Right forelimb (tissue), 1 donor: Measurements from ENCODE around the gene CABLES1.
A peak's percentile ranks its signal among the peaks of the same experiment; 100 is the strongest.

Source experiments
- DNase-seq: peaks from one replicate; pipeline ENCODE4 v3.0.0-alpha.2; 2018

Gene CABLES1

GRCh38 chr18:23114171-23114881, 21.0 kb upstream of the CABLES1 start:
- DNase-seq = no peak

DNA sequence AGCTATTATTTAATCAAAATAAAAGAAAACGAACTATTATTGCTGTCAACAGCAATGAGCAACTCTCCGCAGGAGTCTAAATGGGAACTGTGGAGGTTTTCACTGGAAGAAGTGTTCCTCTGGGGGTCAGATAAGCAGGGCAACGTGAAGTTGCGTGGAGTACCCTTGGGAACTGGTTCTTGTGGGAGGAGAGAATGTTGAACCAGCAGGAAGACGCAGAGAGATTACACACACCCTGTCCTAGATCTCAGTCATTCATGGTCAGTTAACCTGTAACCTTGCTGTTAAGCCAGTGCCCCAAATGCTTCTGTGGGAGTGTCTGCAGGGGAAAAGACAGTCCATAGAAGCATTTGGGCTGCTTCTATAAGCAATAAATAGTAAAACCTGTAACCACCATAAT, 20.4 kb upstream of the CABLES1 start:
- DNase-seq = no peak

GRCh38 chr18:23115683-23116096, 19.6 kb upstream of the CABLES1 start:
- DNase-seq = no peak

DNA sequence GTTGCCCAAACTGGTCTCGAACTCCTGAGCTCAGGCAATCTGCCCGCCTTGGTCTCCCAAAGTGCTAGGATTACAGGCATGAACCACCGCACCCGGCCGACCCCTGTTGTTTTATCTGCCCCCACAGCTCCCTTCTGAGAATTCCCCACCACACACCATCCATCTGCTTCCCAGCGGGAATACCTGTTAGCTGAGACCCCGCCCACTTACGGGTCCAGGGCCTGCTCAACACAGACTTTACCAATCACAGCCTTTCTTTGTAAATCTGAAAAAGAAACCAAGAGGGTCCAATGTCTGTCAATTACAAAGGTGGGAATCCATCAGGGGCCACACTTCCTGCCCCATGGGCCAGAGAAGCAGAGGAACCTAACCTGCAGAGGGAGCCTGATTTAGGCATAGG, 14.2 kb upstream of the CABLES1 start:
- DNase-seq = no peak

DNA sequence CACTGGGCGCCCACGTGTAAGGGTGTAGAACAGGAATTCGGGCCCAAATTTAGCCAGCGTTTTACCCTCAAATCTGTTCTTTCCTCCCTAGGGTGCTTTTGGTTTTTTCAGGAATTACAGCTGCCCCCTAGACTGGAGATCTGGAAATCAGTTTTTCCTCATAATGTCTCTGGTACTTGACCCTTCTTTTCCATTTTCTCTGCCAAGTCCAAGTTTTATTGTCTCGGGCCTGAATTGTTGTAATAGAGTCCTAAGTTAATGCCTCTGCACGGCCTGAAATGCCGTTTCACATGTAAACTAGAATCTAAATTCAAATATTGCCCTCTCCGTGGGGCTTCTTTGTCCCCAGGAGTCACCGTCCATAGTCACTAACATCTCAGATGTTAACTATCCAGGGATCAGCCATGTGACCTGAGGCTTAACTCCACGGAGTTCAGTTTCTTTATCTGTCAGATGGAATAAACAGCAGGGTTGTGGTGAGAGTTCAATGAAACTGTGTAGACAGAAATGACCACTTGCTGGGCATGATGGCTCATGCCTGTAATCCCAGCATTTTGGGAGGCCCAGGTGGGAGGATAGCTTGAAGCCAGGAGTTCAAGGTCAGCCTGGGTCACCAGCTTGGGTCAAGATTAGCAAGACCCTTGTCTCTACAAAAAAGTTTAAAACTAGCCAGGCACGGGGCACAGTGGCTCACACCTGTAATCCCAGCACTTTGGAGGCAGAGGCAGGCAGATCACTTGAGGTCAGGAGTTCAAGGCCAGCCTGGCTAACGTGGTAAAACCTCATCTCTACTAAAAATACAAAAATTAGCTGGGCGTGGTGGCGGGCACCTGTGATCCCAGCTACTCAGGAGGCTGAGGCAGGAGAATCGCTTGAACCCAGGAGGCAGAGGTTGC, 12.7 kb upstream of the CABLES1 start:
- no peak for DNase-seq

- no peak for DNase-seq
Measured at GRCh38 chr18:23126376-23127056, 8.8 kb upstream of the CABLES1 start.

DNA sequence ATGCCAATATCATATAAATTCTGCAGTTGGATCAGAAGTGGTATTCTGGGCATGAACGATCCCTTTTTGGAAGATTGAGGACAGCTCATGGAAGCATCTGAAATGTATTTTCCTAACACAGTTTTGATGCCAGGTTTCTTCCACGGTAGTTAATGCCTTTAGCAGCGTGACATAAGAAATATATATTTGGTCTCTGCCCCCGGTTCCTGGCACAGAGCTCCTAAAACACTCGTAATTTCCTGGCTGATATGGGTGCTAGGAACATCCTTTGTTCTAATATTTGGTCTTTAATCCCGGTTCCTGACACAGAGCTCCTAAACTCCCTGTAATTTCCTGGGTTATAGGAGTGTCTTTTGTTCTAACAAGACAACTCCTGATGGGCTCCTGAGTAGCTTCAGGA, 8.2 kb upstream of the CABLES1 start:
- DNase-seq = no peak

DNA sequence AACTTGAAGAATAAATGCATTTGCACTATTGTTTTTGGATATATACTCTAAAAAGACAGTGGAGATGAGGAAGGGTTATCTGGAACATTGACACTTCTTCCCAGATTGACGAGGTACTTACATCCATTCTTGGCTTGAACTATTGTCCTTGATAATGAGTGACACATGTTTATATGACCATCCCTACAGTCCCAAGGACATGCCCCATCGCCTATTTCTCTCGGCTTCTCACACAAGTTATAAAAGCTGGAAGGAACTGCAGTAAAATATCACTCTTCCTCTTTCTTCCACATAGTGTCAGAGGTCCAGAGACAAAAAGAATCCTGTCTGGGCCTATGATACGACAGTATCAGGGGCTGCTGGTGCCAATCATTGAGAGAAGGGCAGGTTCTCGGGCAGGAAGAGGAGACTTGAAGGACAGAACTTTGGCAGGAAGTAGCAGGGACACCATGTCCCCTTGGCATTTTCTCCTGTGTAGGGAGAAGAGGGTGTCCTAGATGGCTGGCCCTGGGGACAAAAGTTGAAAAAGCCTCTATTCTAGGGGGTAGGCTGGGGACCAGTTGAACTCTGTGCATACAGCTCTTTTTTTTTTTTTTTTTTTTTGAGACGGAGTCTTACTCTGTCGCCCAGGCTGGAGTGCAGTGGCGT, 5.8 kb upstream of the CABLES1 start:
- no peak for DNase-seq

DNA sequence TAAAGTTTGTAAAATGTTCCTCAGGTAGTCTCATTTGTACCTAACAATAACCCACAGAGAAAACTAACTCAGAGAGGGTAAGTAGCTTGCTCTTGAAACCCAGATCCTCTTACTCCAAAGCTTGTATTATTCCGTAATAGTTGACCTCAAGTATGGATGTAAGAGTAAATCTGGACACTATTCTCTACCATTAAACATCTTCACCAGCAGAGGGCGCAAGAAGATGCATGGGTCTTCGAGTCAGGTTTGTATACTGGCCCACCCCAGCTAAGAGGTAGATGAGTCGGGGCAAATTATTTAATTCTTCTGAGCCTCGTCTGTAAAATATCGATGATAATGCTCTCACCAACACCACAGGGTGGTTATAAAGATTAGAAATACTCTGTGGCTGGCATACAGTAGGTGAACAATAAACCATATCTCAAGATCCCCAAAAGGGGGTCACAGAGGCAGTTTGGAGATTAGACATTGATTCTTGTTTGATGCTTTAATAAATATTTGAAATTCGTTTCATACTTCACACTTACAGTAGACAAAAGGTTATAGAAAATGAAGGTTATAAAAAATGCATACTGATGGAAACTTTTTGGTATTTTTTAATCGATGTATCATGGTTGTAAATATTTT, 3.5 kb upstream of the CABLES1 start:
- no peak for DNase-seq

- DNase-seq = no peak
Measured at GRCh38 chr18:23133860-23134779, 1.2 kb upstream of the CABLES1 start.

DNA sequence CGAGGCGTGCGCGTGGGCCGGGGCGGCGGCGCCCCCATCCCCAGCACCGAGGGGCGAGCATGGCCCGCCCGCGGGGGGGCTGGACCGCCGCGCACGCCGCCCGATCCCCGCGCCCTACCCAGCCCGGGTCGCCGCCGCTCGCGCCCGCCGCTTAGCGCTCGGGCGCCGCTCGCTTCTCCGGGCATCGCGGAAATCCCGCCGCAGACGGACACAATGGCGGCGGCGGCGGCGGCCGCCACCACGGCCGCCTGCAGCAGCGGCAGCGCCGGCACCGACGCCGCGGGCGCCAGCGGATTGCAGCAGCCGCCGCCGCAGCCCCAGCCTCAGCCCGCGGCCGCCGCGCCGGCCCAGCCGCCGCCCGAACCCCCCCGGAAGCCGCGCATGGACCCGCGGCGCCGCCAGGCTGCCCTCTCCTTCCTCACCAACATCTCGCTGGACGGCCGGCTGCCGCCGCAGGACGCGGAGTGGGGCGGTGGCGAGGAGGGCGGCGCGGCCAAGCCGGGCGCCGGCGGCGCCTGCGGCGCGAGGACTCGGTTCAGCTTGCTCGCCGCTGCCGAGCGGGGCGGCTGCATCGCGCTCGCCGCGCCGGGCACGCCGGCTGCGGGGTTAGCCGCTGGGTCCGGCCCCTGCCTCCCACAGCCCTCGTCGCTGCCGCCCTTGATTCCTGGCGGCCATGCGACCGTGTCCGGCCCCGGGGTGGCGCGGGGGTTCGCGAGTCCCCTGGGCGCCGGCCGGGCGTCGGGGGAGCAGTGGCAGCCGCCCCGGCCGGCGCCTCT, 453 bp downstream of the CABLES1 start:
- DNase-seq = no peak

GRCh38 chr18:23136326-23137096, 1.2 kb downstream of the CABLES1 start:
- DNase-seq = peak; percentile 69

DNA sequence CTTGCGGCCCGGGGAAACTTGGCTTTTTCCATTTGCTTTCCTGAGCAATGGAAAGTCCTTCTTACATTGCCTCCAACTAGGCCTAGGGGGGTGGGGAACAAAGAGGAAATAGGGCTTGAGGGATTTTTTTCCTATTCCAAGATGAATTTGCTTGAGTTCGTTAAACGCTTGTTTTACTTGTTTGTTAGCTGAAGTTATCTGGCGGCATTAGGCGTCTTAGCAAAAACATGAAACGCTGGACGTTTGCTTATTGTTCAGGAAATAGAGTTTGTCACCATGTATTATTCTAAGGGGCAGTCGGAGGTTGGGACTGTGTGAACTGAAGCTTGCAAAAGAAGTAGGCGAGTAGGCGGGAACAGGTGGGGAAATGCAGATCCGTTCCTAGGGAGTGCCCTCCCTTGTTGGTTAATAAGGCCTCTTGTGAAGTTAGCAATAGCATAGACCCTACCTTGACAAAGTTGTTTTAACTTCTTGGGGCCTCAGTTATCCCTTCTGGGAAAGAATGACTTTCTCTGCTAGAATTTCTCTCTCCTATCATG, 1.9 kb downstream of the CABLES1 start:
- DNase-seq = no peak

DNA sequence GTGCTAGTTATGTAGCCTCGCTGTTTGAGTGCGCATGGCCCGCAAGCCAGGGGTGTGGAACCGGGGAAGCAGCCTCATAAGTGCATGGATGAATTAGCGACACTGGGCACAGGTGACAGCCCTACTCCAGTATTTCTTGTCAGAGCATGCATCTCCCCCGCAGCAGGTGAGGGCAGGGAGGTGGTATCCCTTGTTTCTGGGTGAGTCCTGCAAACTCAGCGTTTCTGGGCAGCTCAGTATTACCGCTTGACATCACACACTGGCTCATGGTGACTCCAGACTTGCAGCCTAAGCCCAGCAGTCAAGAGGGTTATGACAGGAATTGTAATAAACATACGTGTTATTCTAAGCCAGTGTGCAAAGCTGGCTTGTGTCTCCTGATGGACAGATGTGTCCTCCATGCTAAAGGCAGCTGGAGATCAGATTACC, 2.5 kb downstream of the CABLES1 start:
- no peak for DNase-seq

GRCh38 chr18:23138471-23138870, 3.2 kb downstream of the CABLES1 start:
- DNase-seq = no peak

GRCh38 chr18:23141104-23141999, 6.1 kb downstream of the CABLES1 start:
- DNase-seq = no peak

GRCh38 chr18:23142251-23142929, 7.1 kb downstream of the CABLES1 start:
- DNase-seq = no peak
